SIG-M5 treated with dmso at 0.1 percent for 504 hours (cell line): ENCODE results near the gene BPIFB1.

Experiments used
- DNase-seq: peaks from one replicate; lab custom pipeline; 2025; ENCODE audit not compliant: unreplicated experiment; lab: John Stamatoyannopoulos, UW

The BPIFB1 gene

GRCh38 chr20:33320006-33320405 is 37.0 kb downstream of the BPIFB1 start:
- no peak for DNase-seq

DNA sequence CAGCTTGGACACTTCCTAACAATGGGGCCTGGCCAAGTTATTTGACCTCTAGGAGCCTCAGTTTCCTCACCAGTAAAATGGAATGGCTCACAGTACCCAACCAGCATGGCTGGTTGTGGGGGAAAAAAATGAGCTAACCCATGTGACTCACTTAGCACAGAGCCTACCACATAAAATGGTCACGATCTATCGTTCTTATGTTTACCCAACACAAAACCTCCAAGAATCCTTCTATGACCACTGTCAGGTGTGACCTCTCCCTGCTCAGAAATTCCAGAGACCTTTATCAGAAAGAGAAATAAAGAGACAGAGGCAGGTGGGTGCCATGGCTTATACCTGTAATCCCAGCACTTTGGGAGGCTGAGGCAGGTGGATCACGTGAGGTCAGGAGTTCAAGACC is 39.4 kb downstream of the BPIFB1 start:
- no peak for DNase-seq

GRCh38 chr20:33323236-33323635 is 40.2 kb downstream of the BPIFB1 start:
- no peak for DNase-seq

- DNase-seq = no peak
Measured at GRCh38 chr20:33325350-33325749, 42.3 kb downstream of the BPIFB1 start.

GRCh38 chr20:33328157-33329137 is 45.4 kb downstream of the BPIFB1 start:
- no peak for DNase-seq

- DNase-seq = no peak
Measured at GRCh38 chr20:33332905-33333456, 50.0 kb downstream of the BPIFB1 start.

DNA sequence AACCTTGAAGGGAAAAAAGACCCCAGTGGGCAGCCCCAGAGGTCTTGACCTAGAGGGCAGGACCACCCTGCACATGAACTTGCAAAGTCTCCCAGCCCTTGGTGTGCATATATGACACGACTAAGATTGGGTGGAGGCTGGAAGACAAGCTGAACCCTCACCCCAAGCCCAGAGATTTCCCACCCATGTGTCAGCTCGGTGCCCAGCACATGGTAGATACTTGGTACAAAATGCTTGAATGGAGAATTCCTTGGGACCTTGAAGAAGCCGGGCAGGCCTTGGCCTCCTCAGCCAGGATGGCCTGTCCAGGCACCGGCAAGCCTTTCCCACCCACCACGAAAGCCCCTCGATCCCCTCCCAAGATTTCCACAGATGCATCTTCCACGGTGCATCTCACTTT is 50.6 kb downstream of the BPIFB1 start:
- DNase-seq = no peak

GRCh38 chr20:33334111-33334510 is 51.1 kb downstream of the BPIFB1 start:
- no peak for DNase-seq

- DNase-seq = no peak
Measured at GRCh38 chr20:33336375-33336774, 53.4 kb downstream of the BPIFB1 start.

DNA sequence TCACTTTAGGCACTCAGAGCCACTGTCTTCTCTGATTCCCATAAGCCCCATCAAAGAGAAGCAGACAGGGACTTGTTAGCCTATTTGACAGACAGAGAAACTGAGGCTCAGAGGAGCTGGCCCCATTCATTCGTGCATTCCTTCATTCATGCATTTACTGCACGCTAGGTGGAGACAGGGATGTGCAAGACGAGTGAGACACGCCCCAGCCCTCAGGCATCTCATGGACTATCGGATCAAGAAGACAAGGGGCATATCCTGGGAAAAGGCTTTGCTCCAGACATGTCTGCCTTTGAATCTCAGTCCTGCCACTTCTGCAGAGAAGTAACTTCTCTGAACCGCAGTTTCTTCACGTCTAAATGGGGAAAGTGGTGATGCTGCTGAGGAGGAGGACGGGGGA is 54.1 kb downstream of the BPIFB1 start:
- no peak for DNase-seq

- DNase-seq = no peak
Measured at GRCh38 chr20:33337531-33338165, 54.6 kb downstream of the BPIFB1 start.

GRCh38 chr20:33338467-33339258 is 55.6 kb downstream of the BPIFB1 start:
- DNase-seq = no peak

DNA sequence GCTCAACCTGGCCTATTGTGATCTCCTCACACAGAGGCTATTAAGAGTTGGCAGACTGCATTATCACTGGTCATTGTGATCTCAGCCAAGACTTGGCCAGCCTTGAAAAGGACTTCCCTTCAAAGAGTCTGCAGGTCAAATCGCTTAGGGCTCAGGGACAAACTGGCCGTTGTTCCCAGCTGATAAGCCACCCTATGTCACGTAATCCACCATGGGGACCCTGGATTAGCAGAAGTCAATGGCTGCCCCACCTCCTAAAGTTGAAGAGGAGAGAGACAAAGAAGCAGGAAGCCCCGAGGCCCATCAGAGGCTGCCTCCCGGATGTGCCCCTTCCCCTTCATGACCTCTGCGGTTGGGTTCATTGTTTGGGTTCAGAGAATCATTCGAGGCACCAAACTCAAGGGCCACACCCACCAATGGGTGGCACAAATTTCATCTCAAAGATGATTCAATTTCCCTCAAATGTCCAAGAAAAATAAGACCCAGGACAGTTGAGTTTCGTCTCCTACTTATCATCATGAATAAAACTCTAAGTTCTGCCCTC is 56.6 kb downstream of the BPIFB1 start:
- no peak for DNase-seq

- no peak for DNase-seq
Measured at GRCh38 chr20:33343521-33343920, 60.5 kb downstream of the BPIFB1 start.

- no peak for DNase-seq
Measured at GRCh38 chr20:33345342-33345741, 62.3 kb downstream of the BPIFB1 start.

GRCh38 chr20:33348136-33348937 is 65.3 kb downstream of the BPIFB1 start:
- DNase-seq = no peak

- no peak for DNase-seq
Measured at GRCh38 chr20:33349493-33349892, 66.5 kb downstream of the BPIFB1 start.

DNA sequence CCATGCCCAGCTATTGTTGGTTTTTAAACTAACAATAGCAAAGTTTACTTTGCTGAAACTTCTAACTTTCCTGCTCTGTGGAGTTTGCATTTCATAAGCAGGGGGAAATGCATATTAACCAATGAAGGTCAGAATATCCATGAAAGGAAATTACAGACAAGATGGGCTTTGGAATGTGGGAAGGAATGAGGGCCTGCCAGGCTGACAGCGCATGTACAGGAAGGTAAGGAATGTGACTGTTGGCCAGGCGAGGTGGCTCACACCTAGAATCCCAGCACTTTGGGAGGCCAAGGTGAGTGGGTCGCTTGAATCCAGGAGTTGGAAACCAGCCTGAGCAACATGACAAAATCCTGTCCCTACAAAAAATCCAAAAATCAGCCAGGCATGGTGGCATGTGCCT is 68.7 kb downstream of the BPIFB1 start:
- no peak for DNase-seq

- no peak for DNase-seq
Measured at GRCh38 chr20:33352258-33353012, 69.4 kb downstream of the BPIFB1 start.
